Neural progenitor cell (in vitro differentiated cells): ENCODE measurements around the gene TGM5. TPM values are rescaled to one million over a fixed set of nuclear protein-coding genes. Genes with fewer than 3 reads are reported as not detected.

ENCODE experiments used
- DNase-seq: peaks from one replicate; pipeline ENCODE4 v3.0.0-alpha.2; 2016; ENCODE audit warnings: low spot score
- H2AFZ ChIP-seq: fragments of 200-600 bp; sonication (generic); replicated peaks from 2 replicates; pipeline ENCODE4 v1.6.1; 2016; ENCODE audit warnings: antibody characterized with exemption
- H3F3A ChIP-seq: fragments of 200-600 bp; sonication (generic); 2 replicates; pipeline ENCODE4 v1.6.1; 2016; ENCODE audit warnings: antibody characterized with exemption, low read depth
- H3K27ac ChIP-seq: fragments of 200-600 bp; sonication (generic); 2 replicates; pipeline ENCODE4 v1.5.1; 2016; ENCODE audit warnings: mild to moderate bottlenecking
- H3K27me3 ChIP-seq: fragments of 200-600 bp; sonication (generic); 2 replicates; pipeline ENCODE4 v1.6.1; 2016; ENCODE audit warnings: mild to moderate bottlenecking, moderate library complexity
- H3K36me3 ChIP-seq: fragments of 200-600 bp; sonication (generic); 2 replicates; pipeline ENCODE4 v1.5.1; 2016
- H3K4me1 ChIP-seq: fragments of 200-600 bp; sonication (generic); 2 replicates; pipeline ENCODE4 v1.6.1; 2016; ENCODE audit warnings: mixed run types
- H3K4me2 ChIP-seq: fragments of 200-600 bp; sonication (generic); 2 replicates; pipeline ENCODE4 v1.6.1; 2016
- H3K4me3 ChIP-seq: fragments of 200-600 bp; sonication (generic); 2 replicates; pipeline ENCODE4 v1.5.1; 2016
- H3K79me2 ChIP-seq: fragments of 200-600 bp; sonication (generic); 2 replicates; pipeline ENCODE4 v1.6.1; 2016; ENCODE audit warnings: low read depth
- H3K9ac ChIP-seq: fragments of 200-600 bp; sonication (generic); 2 replicates; pipeline ENCODE4 v1.6.1; 2016
- H3K9me3 ChIP-seq: fragments of 200-600 bp; sonication (generic); 2 replicates; pipeline ENCODE4 v1.5.1; 2016; ENCODE audit warnings: low read depth
- H4K20me1 ChIP-seq: fragments of 200-600 bp; sonication (generic); 2 replicates; pipeline ENCODE4 v1.6.1; 2016; ENCODE audit warnings: low read depth
- H3K27ac Mint-ChIP-seq: 3 replicates; pipeline ENCODE4 v1.8.0; 2021; ENCODE audit warnings: mixed read lengths
- H3K27me3 Mint-ChIP-seq: 2 replicates; pipeline ENCODE4 v1.8.0; 2022; ENCODE audit warnings: low read depth, mild to moderate bottlenecking, inconsistent platforms, moderate library complexity, mixed read lengths; ENCODE audit not compliant: insufficient read depth
- H3K36me3 Mint-ChIP-seq: 3 replicates; pipeline ENCODE4 v1.8.0; 2021; ENCODE audit warnings: mixed read lengths
- H3K4me1 Mint-ChIP-seq: 3 replicates; pipeline ENCODE4 v1.8.0; 2021; ENCODE audit warnings: mixed read lengths
- H3K4me3 Mint-ChIP-seq: 3 replicates; pipeline ENCODE4 v1.8.0; 2021; ENCODE audit warnings: mild to moderate bottlenecking, moderate library complexity, mixed read lengths
- H3K9me3 Mint-ChIP-seq: 3 replicates; pipeline ENCODE4 v1.8.0; 2020; ENCODE audit warnings: mixed read lengths
- CTCF ChIP-seq: fragments of 200-600 bp; sonication (generic); IDR thresholded peaks from 2 replicates; pipeline ENCODE4 v1.5.1; 2017; ENCODE audit warnings: antibody characterized with exemption, mild to moderate bottlenecking
- EZH2 ChIP-seq: fragments of 200-600 bp; sonication (generic); IDR thresholded peaks from 2 replicates; pipeline ENCODE4 v1.6.1; 2017; ENCODE audit warnings: antibody characterized with exemption, mild to moderate bottlenecking, moderate library complexity
- EZH2phosphoT487 ChIP-seq: fragments of 200-600 bp; sonication (generic); IDR thresholded peaks from 2 replicates; pipeline ENCODE4 v1.6.1; 2017; ENCODE audit warnings: antibody characterized with exemption
- total RNA-seq: library from RNA; depleted of rRNA; stranded (reverse); fragments of >200 nt; gene quantifications from 2 replicates; pipeline ENCODE4 v1.2.3, GENCODE V29; 2015; ENCODE audit warnings: low replicate concordance

TGM5 gene
- total RNA-seq, 1 donor from 2014 or later, result not detected

- no peaks in the 10 kb centered on the region for H3K27me3 ChIP-seq
- H3K4me1 Mint-ChIP-seq, result no peaks in the 10 kb centered on the region
- H3K27me3 Mint-ChIP-seq, result peaks cover 5% of the 10 kb centered on the region
- H3K36me3 ChIP-seq, result no peaks in the 10 kb centered on the region
- H3K79me2 ChIP-seq, result no peaks in the 10 kb centered on the region
- no peak overlapping the region for H3K9ac ChIP-seq
- H4K20me1 ChIP-seq, result no peaks in the 10 kb centered on the region
- no peaks in the 10 kb centered on the region for H3F3A ChIP-seq
- no peak overlapping the region for H3K4me2 ChIP-seq
- H3K4me1 ChIP-seq, result no peaks in the 10 kb centered on the region
- no peak overlapping the region for H3K27ac ChIP-seq
- H3K4me3 ChIP-seq, result no peak overlapping the region
- H3K36me3 Mint-ChIP-seq, result no peaks in the 10 kb centered on the region
- no peaks in the 10 kb centered on the region for H3K9me3 Mint-ChIP-seq
- no peak overlapping the region for H3K4me3 Mint-ChIP-seq
- no peak overlapping the region for H3K27ac Mint-ChIP-seq
- TF ChIP-seq EZH2phosphoT487, result no peak
- H2AFZ ChIP-seq, result no peak overlapping the region
- DNase-seq, result no peak
- H3K9me3 ChIP-seq, result no peaks in the 10 kb centered on the region
These were observed 15.3 kb upstream of the TGM5 start for GRCh38 chr15:43281926-43282602.

GRCh38 chr15:43280996-43281395 lies 14.3 kb upstream of the TGM5 start:
- Histone ChIP-seq H3K4me1 (no peaks in the 10 kb centered on the region), H4K20me1 (no peaks in the 10 kb centered on the region), H3K9me3 (no peaks in the 10 kb centered on the region), H3K27me3 (no peaks in the 10 kb centered on the region), H3K36me3 (no peaks in the 10 kb centered on the region), H3F3A (no peaks in the 10 kb centered on the region), H3K4me3 (no peak overlapping the region), H3K4me2 (no peak overlapping the region), H2AFZ (no peak overlapping the region), H3K9ac (no peak overlapping the region), H3K27ac (no peak overlapping the region), H3K79me2 (no peaks in the 10 kb centered on the region)
- Mint-ChIP-seq H3K4me3 (no peak overlapping the region), H3K9me3 (no peaks in the 10 kb centered on the region), H3K27me3 (peaks cover 5% of the 10 kb centered on the region), H3K36me3 (no peaks in the 10 kb centered on the region), H3K4me1 (no peaks in the 10 kb centered on the region), H3K27ac (no peak overlapping the region)
- TF ChIP-seq EZH2 (no peak), CTCF (no peak), EZH2phosphoT487 (no peak)
- DNase-seq, result no peak

GRCh38 chr15:43279496-43279895 lies 12.8 kb upstream of the TGM5 start:
- H3K36me3 Mint-ChIP-seq, result no peaks in the 10 kb centered on the region
- Histone ChIP-seq H3F3A (no peaks in the 10 kb centered on the region), H3K4me1 (no peaks in the 10 kb centered on the region), H3K4me3 (no peak overlapping the region), H4K20me1 (no peaks in the 10 kb centered on the region), H3K27ac (no peak overlapping the region), H3K9me3 (no peaks in the 10 kb centered on the region), H3K4me2 (no peak overlapping the region), H2AFZ (no peak overlapping the region), H3K79me2 (no peaks in the 10 kb centered on the region), H3K36me3 (no peaks in the 10 kb centered on the region), H3K27me3 (no peaks in the 10 kb centered on the region), H3K9ac (no peak overlapping the region)
- H3K4me1 Mint-ChIP-seq, result no peaks in the 10 kb centered on the region
- H3K9me3 Mint-ChIP-seq, result no peaks in the 10 kb centered on the region
- DNase-seq, result no peak
- no peak overlapping the region for H3K27ac Mint-ChIP-seq
- peaks cover 5% of the 10 kb centered on the region for H3K27me3 Mint-ChIP-seq
- no peak for TF ChIP-seq EZH2
- no peak for TF ChIP-seq CTCF
- TF ChIP-seq EZH2phosphoT487, result no peak
- H3K4me3 Mint-ChIP-seq, result no peak overlapping the region

GRCh38 chr15:43278869-43279268 lies 12.1 kb upstream of the TGM5 start:
- no peak overlapping the region for H2AFZ ChIP-seq
- H3K9me3 ChIP-seq, result no peaks in the 10 kb centered on the region
- Mint-ChIP-seq H3K36me3 (no peaks in the 10 kb centered on the region), H3K9me3 (no peaks in the 10 kb centered on the region), H3K4me3 (no peak overlapping the region), H3K4me1 (no peaks in the 10 kb centered on the region), H3K27me3 (peaks cover 5% of the 10 kb centered on the region), H3K27ac (no peak overlapping the region)
- H3K27ac ChIP-seq, result no peak overlapping the region
- no peaks in the 10 kb centered on the region for H3K27me3 ChIP-seq
- H3K4me3 ChIP-seq, result no peak overlapping the region
- no peak overlapping the region for H3K4me2 ChIP-seq
- H3K79me2 ChIP-seq, result no peaks in the 10 kb centered on the region
- no peak overlapping the region for H3K9ac ChIP-seq
- no peaks in the 10 kb centered on the region for H4K20me1 ChIP-seq
- no peak for DNase-seq
- no peaks in the 10 kb centered on the region for H3F3A ChIP-seq
- TF ChIP-seq CTCF, result no peak
- TF ChIP-seq EZH2phosphoT487, result no peak
- no peak for TF ChIP-seq EZH2
- no peaks in the 10 kb centered on the region for H3K36me3 ChIP-seq
- no peaks in the 10 kb centered on the region for H3K4me1 ChIP-seq
